A172 (cell line): ENCODE data around the gene PIK3AP1. TPM values are rescaled to one million over a fixed set of nuclear protein-coding genes. Genes with fewer than 3 reads are reported as not detected.
A peak's percentile ranks its signal among the peaks of the same experiment; 100 is the strongest.
"Not testable (repeated sequence)": the region's sequence is repeated elsewhere in the genome, so short reads cannot be mapped to it uniquely, and the experiment has no call there.

Experiments
- DNase-seq: peaks from one replicate; pipeline ENCODE4 v3.0.0-alpha.2; 2015; ENCODE audit warnings: low spot score
- total RNA-seq: library from RNA; depleted of rRNA; stranded (reverse); fragments of >200 nt; shearing (Covaris generic); gene quantifications from 2 replicates; pipeline ENCODE4 v1.2.3, GENCODE V29; 2014

PIK3AP1 gene
- total RNA-seq, 1 experiment from 2014 or later = 17.2 TPM

GRCh38 chr10:96721207-96721572 lies 876 bp upstream of the PIK3AP1 start:
- no peak for DNase-seq

DNA sequence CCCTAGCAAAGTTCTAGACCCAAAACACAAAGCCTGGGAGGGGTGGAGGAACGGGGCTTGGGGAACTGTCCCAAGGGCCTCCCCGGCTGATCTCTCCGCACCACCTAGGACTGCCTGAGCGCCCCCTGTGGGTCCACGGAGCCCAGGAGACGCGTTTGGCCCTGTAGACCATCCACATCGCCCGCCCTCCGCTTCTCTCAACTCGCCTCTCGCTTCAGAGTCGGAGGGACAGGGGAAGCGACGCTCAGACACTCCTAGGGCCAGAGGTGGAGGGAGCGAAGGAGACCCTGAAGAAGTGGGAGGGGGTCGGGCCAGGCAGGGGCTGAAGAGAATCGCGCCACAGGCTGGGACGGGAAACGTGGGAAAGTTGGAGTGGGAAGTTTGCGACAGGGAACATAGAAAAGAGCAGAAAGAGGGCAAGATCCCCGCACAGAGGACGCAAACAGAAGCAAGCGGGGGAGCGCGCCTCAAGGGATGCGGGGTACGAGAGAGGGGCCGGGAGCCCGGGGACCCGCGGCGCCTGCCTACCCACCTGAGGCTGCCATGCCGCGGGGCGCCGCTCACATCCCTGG lies 378 bp downstream of the PIK3AP1 start:
- no peak for DNase-seq

DNA sequence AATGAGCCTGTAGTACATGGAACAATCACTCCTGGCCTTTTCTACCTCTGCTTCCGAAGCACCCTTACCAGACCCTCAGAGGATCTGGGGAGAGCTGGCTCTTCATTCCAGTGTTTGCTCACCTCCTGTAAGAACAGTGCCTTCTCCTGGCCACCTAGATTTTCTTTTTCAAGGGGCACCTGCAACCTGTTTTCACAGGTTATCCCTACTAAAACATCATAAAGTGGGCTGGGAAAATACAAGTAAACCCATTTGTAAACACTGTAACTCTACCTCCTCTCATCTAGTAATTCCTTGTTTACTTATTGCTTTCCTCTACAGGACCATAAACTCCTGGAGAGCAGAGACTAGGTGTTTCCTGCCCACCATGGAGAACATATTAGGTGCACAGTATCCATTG lies 1.1 kb downstream of the PIK3AP1 start:
- no peak for DNase-seq

DNA sequence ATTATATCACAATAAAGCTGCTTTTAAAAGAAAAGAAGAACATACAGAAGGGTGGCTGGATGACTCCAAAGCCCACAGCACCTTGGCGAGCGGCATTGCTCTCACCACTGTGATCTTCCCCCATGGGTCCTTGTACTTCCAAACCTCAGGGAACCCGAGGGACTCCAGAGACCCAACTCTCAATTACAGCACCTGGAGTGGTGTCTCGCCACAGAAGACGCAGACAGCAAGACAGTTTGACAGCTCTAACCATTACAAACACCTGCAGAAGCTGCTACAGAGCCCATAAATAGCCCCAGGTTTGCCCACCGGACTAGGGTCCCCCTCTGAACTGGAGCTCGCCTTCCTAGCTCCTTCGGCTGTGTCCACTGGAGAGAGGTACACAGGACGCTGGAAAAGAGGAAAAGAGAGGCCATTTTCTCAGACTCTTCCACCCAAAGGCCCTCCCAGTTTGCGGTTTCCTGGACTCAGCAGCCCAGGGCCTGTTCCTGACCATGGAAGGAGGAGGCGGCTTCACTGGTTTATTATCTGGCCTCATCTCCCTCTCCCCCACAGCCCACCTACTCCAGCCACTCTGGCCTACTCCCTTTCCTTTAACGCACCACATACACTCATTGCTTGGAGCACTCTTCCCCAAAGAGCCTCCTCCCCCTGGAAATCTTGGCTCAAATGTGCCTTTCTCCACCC lies 1.9 kb downstream of the PIK3AP1 start:
- no peak for DNase-seq

GRCh38 chr10:96716390-96716789 lies 3.9 kb downstream of the PIK3AP1 start:
- no peak for DNase-seq

DNA sequence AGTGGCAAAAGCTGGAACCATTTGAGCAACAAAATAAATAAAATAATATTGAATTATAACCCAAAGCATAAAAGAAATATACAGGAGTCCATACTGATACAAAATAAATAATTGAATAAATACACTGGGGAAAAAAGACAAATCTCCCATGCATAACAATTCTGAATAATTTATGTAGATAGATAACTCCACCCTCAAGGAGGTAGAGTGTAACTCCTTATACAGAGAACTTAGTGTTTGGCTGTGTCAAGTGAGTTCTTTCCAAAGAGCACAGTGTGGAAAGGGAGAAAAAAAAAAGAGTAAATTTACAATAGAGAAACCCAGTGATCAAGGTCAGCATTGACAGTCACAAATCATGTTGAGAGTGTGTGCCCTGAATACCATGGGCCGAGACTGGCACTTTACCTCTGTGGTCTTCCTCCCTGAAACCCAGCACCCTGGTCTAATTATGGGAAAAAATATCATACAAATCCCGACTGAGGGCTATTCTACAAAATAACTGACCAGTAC lies 5.5 kb downstream of the PIK3AP1 start:
- DNase-seq = no peak

GRCh38 chr10:96714031-96714590 lies 6.2 kb downstream of the PIK3AP1 start:
- peak; percentile 53 for DNase-seq

DNA sequence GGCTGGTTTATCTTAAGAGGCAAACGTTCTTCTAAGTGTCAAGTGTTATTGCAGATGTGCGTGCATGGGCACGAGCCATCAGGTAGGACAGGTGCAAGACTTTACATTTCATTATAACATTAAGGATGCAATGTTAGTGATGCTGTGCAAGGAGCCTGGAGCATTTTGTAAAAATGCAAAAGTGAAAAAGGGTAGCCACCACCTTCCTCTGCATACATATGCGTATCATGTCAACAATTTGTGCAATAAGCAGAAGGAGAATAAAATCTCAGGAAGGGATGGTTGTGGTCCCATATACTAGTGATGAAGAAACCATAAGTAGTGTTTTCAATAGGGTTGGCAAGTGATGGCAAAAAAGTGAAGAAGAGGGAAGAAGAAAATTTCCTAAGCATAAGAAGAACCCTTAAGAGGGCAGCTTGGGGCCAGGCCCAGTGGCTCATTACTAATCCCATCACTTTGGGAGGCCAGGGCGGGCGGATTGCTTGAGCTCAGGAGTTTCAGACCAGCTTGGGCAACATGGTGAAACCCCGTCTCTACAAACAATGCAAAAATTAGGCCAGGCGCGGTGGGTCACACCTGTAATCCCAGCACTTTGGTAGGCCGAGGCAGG lies 7.5 kb downstream of the PIK3AP1 start:
- no peak for DNase-seq

DNA sequence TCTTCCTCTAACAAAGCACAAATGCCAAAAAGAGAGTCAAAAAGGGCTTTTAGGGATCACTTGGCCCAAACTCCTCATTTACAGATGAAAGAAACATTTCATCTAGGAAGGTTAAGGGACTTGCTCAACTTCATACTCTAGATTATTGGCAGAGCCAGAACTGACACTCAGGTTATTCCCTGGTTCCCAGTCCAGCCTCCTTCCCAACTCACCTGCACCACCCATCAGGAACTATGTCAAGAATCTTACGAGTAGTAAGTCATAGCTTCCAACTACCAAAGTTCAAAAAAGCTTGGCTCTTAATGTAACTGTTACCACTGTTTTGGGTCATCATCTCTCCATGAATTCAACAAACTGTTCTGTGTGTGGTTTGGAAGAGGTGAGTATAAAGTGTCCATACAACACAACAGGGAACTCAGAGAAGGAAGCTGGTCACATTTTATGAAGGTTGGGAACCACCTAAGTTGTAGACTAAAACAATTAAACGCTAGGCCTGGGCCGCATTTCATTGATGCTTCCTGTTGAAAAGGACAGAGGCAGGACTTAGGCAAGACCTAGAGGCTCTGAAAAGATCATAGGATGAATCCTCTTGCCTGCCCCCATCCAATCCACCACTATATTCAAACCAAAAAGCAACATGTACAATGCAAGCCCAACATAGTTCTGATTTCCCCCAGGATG lies 9.1 kb downstream of the PIK3AP1 start:
- no peak for DNase-seq

DNA sequence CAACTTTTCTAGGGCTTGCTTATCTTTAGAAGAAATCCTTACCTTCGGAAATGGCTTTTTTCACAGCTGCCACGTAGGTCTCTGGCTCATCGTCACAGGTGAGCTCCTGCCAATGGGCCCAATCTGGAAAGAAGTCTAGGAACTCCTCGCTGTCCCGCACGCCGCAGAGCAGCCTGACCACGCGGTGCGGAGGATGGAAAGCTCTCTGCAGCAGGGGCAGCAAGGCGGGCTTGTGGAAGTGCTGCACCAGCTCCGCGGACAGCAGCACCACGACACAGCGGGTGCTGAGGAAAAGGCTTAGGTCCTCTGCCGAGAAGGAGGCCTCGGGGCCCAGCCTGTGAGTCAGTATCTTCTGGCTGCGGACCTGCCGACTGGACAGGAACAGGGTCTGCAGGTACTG lies 10.8 kb downstream of the PIK3AP1 start:
- no peak for DNase-seq

GRCh38 chr10:96708996-96709395 lies 11.3 kb downstream of the PIK3AP1 start:
- no peak for DNase-seq

GRCh38 chr10:96708456-96708855 lies 11.9 kb downstream of the PIK3AP1 start:
- no peak for DNase-seq

DNA sequence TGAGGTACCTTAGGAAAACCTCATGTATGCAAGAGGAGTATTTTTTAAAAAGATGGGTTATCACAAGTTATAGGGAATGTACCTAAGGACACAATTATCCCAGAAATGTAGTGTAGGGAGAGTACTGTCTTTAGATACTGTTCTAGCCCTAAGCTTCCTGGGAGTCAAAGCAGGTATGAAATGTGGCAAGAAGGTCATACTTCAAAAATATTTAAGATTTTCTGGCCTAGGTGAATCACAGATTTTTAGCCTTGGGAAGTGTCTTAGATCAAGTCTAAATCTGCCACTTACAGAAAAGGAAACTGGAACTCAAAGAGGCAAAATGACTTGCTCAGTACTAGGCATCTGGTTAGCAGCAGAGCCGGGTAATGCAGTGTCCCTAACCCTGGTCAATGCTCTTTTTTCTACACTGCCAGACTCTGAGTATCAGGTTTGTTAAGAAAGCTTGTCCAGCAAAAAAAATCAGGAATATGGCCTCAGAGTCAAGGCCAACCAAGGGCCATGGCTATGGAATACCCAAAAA lies 13.9 kb downstream of the PIK3AP1 start:
- no peak for DNase-seq

DNA sequence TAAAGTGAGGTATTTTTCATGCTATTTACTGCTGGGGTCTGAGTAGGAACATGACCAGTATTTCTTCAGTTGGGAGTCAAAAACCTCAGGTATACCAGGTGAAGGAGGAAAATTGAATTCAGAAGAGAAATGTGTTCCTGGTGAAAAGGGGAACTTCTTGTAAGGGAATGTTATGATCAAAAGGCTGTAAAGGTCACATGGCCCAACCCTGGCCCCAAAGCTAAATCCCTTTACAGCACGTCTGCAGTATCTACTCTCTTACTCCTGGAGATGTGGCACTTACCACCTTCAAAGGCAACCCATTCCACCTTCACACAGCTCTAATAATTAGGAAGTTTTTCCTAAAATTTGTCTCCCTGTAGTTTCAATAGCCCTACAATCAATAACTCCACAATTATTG lies 15.2 kb downstream of the PIK3AP1 start:
- no peak for DNase-seq

DNA sequence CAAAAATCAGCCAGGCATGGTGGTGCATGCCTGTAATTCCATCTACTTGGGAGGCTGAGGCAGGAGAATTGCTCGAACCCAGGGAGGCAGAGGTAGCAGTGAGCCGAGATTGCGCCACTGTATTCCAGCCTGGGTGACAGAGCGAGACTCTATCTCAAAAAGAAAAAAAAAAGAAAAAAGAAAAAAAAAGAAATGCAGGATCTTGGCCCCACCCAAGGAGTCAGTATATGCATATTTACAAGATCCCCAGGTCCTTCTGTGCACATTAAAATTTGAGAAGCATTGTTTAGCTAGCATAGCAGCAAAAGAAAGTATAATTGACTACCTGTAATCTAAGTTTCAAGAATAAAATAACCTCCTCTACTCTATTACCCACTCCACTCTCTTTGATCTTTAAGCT lies 15.8 kb downstream of the PIK3AP1 start:
- no peak for DNase-seq

DNA sequence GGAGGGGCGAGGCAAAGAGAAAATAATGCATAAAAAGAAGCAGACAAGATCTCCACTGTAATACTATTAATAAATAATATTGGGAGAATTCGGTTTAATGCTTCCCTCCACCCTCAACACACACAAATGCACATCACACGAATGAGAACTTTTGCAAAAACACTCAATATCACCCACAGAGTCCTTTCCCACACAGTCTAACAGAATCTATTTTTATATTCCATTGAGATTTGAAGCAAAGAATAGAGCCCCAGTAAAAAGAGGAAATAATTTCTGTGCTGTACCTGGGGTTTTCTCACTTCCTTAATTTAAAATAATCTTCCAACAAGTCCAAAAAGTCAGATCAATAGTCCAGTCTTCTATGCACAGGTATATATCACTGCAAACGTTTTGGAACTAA lies 17.0 kb downstream of the PIK3AP1 start:
- no peak for DNase-seq

GRCh38 chr10:96701265-96701664 lies 19.0 kb downstream of the PIK3AP1 start:
- DNase-seq = no peak

GRCh38 chr10:96700374-96701099 lies 19.8 kb downstream of the PIK3AP1 start:
- DNase-seq = no peak

- no peak for DNase-seq
Measured at GRCh38 chr10:96699613-96700012, 20.7 kb downstream of the PIK3AP1 start.

GRCh38 chr10:96698305-96698704 lies 22.0 kb downstream of the PIK3AP1 start:
- not testable (repeated sequence) for DNase-seq

DNA sequence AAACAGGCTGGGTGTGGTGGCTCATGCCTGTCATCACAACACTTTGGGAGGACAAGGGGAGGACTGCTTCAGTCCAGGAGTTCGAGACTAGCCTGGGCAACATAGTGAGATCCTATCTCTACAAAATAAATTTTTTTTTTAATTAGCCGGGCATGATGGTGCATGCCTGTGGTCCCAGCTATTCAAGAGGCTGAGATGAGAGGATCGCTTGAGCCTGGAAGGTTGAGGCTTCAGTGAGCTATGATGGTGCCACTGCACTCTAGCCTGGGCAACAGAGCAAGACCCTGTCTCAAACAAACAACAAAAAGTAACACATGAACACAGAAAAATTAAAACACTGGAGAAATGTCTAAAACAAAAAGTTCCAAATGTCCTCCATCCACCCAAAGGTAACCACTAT lies 22.9 kb downstream of the PIK3AP1 start:
- DNase-seq = no peak
